ENCODE results near the gene EIF2B2.
"Not testable (repeated sequence)": the region's sequence is repeated elsewhere in the genome, so short reads cannot be mapped to it uniquely, and the experiment has no call there.

Gene EIF2B2

GRCh38 chr14:74994182-74994581, 8.5 kb upstream of the EIF2B2 start:
- DNase-seq (ENCODE audit: low spot score) = not testable (repeated sequence)

- not testable (repeated sequence) for DNase-seq (ENCODE audit: low spot score)
Measured at GRCh38 chr14:74995781-74996180, 6.9 kb upstream of the EIF2B2 start.

GRCh38 chr14:75001261-75001660, 1.5 kb upstream of the EIF2B2 start:
- no peak for DNase-seq (ENCODE audit: low spot score)

- DNase-seq (ENCODE audit: low spot score) = no peak
Measured at GRCh38 chr14:75001899-75002298, 822 bp upstream of the EIF2B2 start.

GRCh38 chr14:75003250-75004027, 718 bp downstream of the EIF2B2 start:
- no peak for DNase-seq (ENCODE audit: low spot score)

GRCh38 chr14:75005357-75005756, 2.6 kb downstream of the EIF2B2 start:
- no peak for DNase-seq (ENCODE audit: low spot score)

- no peak for DNase-seq (ENCODE audit: low spot score)
Measured at GRCh38 chr14:75009176-75009575, 6.5 kb downstream of the EIF2B2 start.

- no peak for DNase-seq (ENCODE audit: low spot score)
Measured at GRCh38 chr14:75010472-75011093, 7.9 kb downstream of the EIF2B2 start.

GRCh38 chr14:75011356-75011994, 8.8 kb downstream of the EIF2B2 start:
- peak; percentile 17 for DNase-seq (ENCODE audit: low spot score)

GRCh38 chr14:75013290-75013689, 10.6 kb downstream of the EIF2B2 start:
- DNase-seq (ENCODE audit: low spot score) = no peak

- DNase-seq (ENCODE audit: low spot score) = no peak
Measured at GRCh38 chr14:75015496-75015895, 12.8 kb downstream of the EIF2B2 start.

- no peak for DNase-seq (ENCODE audit: low spot score)
Measured at GRCh38 chr14:75016815-75017214, 14.1 kb downstream of the EIF2B2 start.

- DNase-seq (ENCODE audit: low spot score) = no peak
Measured at GRCh38 chr14:75018694-75019093, 16.0 kb downstream of the EIF2B2 start.

GRCh38 chr14:75022655-75023054, 19.9 kb downstream of the EIF2B2 start:
- no peak for DNase-seq (ENCODE audit: low spot score)

GRCh38 chr14:75023108-75023507, 20.4 kb downstream of the EIF2B2 start:
- DNase-seq (ENCODE audit: low spot score) = no peak

GRCh38 chr14:75025082-75025481, 22.4 kb downstream of the EIF2B2 start:
- DNase-seq (ENCODE audit: low spot score) = no peak

- DNase-seq (ENCODE audit: low spot score) = no peak
Measured at GRCh38 chr14:75025876-75026275, 23.2 kb downstream of the EIF2B2 start.

- no peak for DNase-seq (ENCODE audit: low spot score)
Measured at GRCh38 chr14:75030147-75030546, 27.4 kb downstream of the EIF2B2 start.

- no peak for DNase-seq (ENCODE audit: low spot score)
Measured at GRCh38 chr14:75032939-75033338, 30.2 kb downstream of the EIF2B2 start.

- DNase-seq (ENCODE audit: low spot score) = no peak
Measured at GRCh38 chr14:75040507-75040906, 37.8 kb downstream of the EIF2B2 start.

- DNase-seq (ENCODE audit: low spot score) = no peak
Measured at GRCh38 chr14:75040959-75041358, 38.2 kb downstream of the EIF2B2 start.

GRCh38 chr14:75041613-75042012, 38.9 kb downstream of the EIF2B2 start:
- DNase-seq (ENCODE audit: low spot score) = no peak

- DNase-seq (ENCODE audit: low spot score) = no peak
Measured at GRCh38 chr14:75042035-75042434, 39.3 kb downstream of the EIF2B2 start.

Measured in activated CD4-positive, alpha-beta T cell treated with anti-CD3 and anti-CD28 coated beads, Interleukin-2, Interleukin-4, amounts not matched to agents 100 ng/mL and 50 ng/mL, durations not matched to agents 16 hours and 8 hours (primary cell).